GM18520 (cell line): ENCODE results near the gene ALDOA.
"Not testable (repeated sequence)": the region's sequence is repeated elsewhere in the genome, so short reads cannot be mapped to it uniquely, and the experiment has no call there.

ENCODE experiments used
- ATAC-seq: cut with Tn5 transposase; IDR thresholded peaks from one replicate; pipeline ENCODE4 v1.9.1; 2021; ENCODE audit not compliant: unreplicated experiment

The ALDOA gene

GRCh38 chr16:30065102-30065942, at the start of gene ALDOA:
ALDOA (plus strand) TSS chr16:30065760; CDS start chr16:30066898, 1,138 bp downstream.
- ATAC-seq: peak; percentile 75

DNA sequence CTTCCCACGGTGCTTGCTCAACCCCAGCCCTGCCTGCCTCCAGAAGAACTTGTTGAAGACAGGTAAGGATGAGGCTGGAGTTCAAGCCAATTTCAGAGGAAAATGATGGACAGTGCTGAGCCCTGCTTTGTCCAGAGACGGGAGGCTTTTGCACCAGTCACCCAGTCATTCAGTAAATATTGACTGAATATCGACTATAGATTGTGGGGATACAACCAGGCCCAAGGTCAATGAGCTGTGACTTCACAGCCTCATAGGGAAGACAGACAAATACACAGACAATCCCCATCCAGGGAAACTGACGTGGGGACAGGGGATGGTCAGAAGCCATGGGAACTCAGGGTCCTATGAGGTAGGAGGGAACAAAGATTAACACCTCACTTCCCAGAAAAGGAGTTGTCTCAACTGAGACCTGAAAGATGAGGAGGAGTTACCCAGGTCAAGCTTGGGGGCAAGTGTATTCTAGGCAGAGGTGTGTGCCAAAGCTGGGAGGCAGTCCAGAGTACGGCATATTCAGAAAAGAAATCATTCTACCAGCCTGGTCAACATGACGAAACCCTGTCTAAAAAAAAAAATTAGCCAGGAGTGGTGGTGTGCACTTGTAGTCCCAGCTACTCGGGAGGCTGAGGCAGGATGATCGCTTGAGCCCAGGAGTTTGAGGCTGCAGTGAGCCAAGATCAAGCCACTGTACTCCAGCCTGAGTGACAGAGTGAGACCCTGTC, 48.8 kb upstream of the ALDOA start:
- no peak for ATAC-seq

DNA sequence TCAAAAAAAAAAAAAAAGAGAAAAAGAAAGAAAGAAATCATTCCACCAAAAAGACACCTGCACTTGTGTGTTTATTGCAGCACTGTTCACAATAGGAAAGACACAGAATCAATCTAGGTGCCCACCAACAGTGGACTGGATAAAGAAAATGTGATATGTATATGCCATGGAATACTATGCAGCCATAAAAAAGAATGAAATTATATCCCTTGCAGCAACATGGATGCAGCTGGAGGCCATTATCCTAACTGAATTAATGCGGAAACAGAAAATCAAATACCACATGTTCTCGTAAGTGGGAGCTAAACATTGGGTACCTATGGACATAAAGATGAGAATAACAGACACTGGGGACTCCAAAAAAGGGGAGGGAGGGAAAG, 48.3 kb upstream of the ALDOA start:
- ATAC-seq: no peak

DNA sequence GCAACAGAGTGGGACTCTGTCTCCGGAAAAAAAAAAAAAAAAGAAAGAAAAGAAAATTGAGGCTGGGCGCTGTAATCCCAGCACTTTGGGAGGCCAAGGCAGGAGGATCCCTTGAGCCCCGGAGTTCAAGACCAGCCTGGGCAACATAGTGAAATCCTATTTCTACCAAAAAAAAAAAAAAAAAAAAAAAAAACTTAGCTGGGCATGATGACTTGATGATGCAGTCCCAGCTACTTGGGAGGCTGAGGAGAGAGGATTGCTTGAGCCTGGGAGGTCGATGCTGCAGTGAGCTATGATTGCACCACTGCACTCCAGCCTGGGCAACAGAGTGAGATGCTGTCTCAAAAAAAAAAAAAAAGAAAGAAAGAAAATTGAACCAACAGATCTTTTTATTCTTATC, 47.6 kb upstream of the ALDOA start:
- not testable (repeated sequence) for ATAC-seq

GRCh38 chr16:30018731-30019158, 46.8 kb upstream of the ALDOA start:
- no peak for ATAC-seq

GRCh38 chr16:30022887-30023286, 42.7 kb upstream of the ALDOA start, which contains the start of gene C16orf92:
C16orf92 (plus strand) TSS chr16:30023198; CDS start chr16:30023341, 143 bp downstream.
- no peak for ATAC-seq

DNA sequence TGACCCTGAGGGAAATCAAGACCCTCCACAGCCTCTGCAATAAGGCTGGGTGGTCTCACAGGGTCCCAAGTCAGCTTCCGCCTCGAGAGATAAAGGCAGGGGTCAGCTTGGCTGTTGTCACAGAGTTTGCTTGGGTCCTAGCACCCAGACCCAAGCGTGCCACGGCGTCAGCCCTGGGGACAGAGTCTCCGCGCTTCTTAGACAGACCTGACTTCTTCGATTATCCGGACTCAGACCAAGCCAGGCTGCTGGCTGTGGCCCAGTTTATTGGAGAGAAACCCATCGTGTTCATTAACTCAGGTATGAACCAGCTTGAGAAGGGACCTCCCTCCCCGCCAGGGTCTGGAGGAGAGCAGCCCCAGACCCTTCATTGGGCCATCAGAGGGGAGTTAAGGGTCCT, 42.0 kb upstream of the ALDOA start:
- no peak for ATAC-seq

- no peak for ATAC-seq
Measured at GRCh38 chr16:30024451-30024850, 41.1 kb upstream of the ALDOA start.

- ATAC-seq: no peak
Measured at GRCh38 chr16:30025156-30025555, 40.4 kb upstream of the ALDOA start.

DNA sequence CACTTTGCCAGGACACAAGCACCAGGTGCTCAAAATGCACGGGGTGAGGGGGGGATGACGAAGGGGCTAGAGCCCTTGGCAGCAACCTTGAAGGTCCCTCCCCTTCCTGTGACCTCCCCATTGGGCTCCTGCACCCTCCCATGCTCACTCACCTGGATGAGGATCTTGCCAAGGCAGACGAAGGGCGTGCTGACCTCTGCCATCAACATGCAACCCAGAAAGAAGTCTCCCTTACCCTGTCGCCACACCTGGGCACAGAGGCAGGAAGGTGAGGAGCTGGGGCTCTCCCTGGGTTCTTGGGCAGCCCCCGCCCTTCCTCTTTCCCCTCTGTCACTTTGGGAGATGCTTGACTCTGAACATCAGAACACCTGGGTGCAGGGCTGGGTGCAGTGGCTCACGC, 40.0 kb upstream of the ALDOA start:
- ATAC-seq: no peak

DNA sequence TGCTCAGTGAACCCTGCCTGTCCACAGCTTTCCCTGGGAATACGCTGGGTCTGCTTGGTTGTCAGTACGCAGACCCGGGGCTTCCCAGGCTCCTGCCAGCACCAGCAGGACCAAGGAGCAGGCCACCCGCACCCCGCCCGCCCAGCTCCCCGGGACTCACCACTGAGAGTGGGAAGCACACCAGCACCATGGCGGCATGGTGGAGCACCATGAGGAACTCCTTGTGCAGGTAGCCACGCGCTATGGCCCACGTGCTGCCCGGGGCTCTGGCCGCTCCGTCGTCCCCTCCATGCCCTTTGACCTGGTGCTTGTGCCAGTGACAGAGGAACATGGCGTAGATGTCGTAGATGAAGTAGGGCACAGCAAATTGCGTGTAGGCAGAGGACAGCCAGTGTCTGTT, 39.1 kb upstream of the ALDOA start:
- ATAC-seq: no peak

GRCh38 chr16:30027588-30028437, 37.7 kb upstream of the ALDOA start:
- ATAC-seq: no peak

- no peak for ATAC-seq
Measured at GRCh38 chr16:30028438-30029076, 37.0 kb upstream of the ALDOA start.

DNA sequence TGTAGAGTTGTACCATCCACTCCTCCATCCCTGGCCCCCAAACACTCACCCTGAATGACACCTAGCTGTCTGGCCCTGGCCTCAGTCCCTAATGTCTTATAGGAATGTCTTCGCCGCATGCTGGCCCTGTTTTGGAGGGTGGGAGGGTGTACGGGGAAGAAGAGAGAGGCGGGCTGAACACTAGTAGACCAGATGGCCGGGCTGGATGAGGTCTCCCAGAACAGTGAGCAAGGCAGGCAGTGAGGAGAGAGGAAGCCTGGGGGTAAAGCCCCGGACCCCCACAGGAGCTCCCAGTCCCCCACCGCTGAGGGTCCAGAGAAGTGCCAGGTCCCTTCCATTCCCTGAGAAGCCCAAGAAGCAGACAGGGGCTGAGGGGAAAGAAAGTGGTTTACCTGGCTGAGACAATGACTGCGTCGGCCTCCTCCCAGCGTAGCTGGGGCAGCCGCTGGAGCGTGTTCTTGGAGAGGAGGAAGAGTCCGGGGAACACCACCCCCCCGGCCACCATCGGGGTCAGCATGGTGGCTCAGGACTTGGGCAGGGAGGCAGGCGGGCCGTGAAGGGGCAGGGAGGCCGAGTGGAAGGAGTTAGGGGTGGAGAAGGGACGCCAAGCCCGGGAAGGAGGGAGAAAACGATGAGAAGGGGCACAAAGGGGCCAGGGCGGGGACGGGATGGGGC, 35.4 kb upstream of the ALDOA start:
- no peak for ATAC-seq

- no peak for ATAC-seq
Measured at GRCh38 chr16:30030841-30031413, 34.6 kb upstream of the ALDOA start, which contains the start of gene TLCD3B. TLCD3B (minus strand) TSS chr16:30031271; CDS start chr16:30030527, 744 bp downstream.

- no peak for ATAC-seq
Measured at GRCh38 chr16:30031477-30031918, 34.1 kb upstream of the ALDOA start.

- no peak for ATAC-seq
Measured at GRCh38 chr16:30032083-30032819, 33.3 kb upstream of the ALDOA start.

GRCh38 chr16:30033270-30033669, 32.3 kb upstream of the ALDOA start:
- ATAC-seq: no peak

GRCh38 chr16:30040221-30040620, 25.3 kb upstream of the ALDOA start:
- no peak for ATAC-seq
